Measurements from ENCODE around the gene UAP1L1.

DNA sequence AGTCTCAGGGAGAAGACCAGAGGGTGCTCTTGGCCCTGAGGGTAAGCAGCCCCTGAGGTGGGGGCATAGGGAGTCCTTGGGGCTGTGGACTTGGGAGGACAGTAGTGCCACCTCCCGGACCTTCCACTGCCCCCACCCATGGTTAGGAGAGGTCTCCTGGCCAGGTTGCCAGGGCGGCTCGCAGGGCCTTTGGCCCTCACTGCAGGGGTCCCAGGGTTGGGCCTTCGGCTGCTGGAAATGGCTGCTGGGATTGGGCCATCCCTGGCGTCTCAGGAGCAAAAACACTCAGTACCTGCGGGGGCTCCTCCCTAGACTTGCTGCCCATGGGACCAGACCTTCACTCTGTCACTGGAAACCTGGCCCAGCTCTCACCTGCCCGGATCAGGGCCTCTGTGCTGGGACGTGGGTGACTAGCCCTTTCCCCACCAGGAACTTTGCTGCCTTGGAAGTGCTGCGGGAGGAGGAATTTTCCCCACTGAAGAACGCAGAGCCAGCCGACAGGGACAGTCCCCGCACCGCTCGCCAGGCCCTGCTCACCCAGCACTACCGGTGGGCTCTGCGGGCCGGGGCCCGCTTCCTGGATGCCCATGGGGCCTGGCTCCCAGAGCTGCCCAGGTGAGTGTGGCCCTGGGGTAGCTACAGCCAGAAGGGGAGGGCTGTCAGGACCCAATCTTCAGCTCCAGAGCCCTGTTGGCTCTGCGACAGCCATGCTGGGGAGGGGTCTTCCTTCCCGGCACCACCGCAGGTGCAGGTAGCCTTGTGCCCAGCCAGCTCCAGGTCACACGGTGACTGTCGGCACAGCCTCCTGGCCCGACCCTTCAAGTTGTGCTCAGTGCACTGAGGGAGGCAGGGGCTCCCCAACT, 3.2 kb downstream of the UAP1L1 start:
- TF ChIP-seq YY1 (IDR thresholded peaks at IDR 0.05; ENCODE audit: insufficient read depth, insufficient read length): no peak
- no peak for TF ChIP-seq SUZ12 (IDR thresholded peaks at IDR 0.05; ENCODE audit: extremely low read depth, insufficient read depth, insufficient read length)
- TF ChIP-seq ZNF274 (IDR thresholded peaks at IDR 0.05; ENCODE audit: low read depth, low read length): no peak

Measured in NT2/D1 (cell line).